ENCODE data around the gene BCAS1. TPM values are rescaled to one million over a fixed set of nuclear protein-coding genes. Genes with fewer than 3 reads are reported as not detected.

Gene BCAS1
- total RNA-seq, 1 experiment from 2014 or later: 3.1 TPM

GRCh38 chr20:53937339-53937741, 133.1 kb downstream of the BCAS1 start:
- BruUV-seq (replicated peaks): no TSS peak
- no peaks in the 10 kb centered on the region for H3K9me3 ChIP-seq (ENCODE audit: control insufficient read depth, insufficient read depth, low read depth, low read length)
- peak overlapping the region; percentile 100 for H3K27ac ChIP-seq (ENCODE audit: low read length)
- ATAC-seq: no peak
- no peak for DNase-seq (ENCODE audit: low read depth, low spot score)
- in situ Hi-C loops (cut with HindIII; ENCODE audit: low pct_unique_long_range_greater_than_20kb, low sequenced_read_pairs) (no loop called here), intact Hi-C loops (cut with micrococcal nuclease; ENCODE audit: unreplicated experiment) (no loop called here)
- ChIA-PET CTCF (no interaction called here), POLR2A (interaction anchor here (0.6 kb wide), 1 partner anchor 258 kb away, joined by 3 read pairs; no protein-coding TSS in a partner anchor)
- H3K36me3 ChIP-seq (ENCODE audit: control insufficient read depth, insufficient read depth, low read length): no peaks in the 10 kb centered on the region
- H3K4me3 ChIP-seq (ENCODE audit: low read depth in 2 of 2, low read length in 2 of 2): no peak overlapping the region
- H3K27me3 ChIP-seq (ENCODE audit: control insufficient read depth, insufficient read depth, low read length): no peaks in the 10 kb centered on the region
- peaks cover 56% of the 10 kb centered on the region for H3K4me1 ChIP-seq (ENCODE audit: control insufficient read depth, insufficient read depth, low read length)
- TF ChIP-seq REST (IDR thresholded peaks at IDR 0.05; ENCODE audit: insufficient read depth in 1 of 2, low read depth in 2 of 2, low read length in 1 of 2) (no peak), SIN3A (IDR thresholded peaks at IDR 0.05; ENCODE audit: borderline replicate concordance, insufficient read depth, low read depth, low read length) (no peak), TCF7L2 (IDR thresholded peaks at IDR 0.05; ENCODE audit: low read depth, low read length) (no peak), CTCF (IDR thresholded peaks at IDR 0.05) (no peak), POLR2AphosphoS5 (IDR thresholded peaks at IDR 0.05; ENCODE audit: low read depth, low read length) (no peak)

GRCh38 chr20:53935344-53936084, 134.9 kb downstream of the BCAS1 start:
- H3K4me1 ChIP-seq (ENCODE audit: control insufficient read depth, insufficient read depth, low read length): peaks cover 45% of the 10 kb centered on the region
- ChIA-PET CTCF (no interaction called here), POLR2A (interaction anchor here (0.6 to 0.8 kb wide), 5 partner anchors 149 to 349 kb away, joined by 3 to 7 read pairs (median 4); no protein-coding TSS in a partner anchor)
- no peaks in the 10 kb centered on the region for H3K36me3 ChIP-seq (ENCODE audit: control insufficient read depth, insufficient read depth, low read length)
- H3K27ac ChIP-seq (ENCODE audit: low read length): peak overlapping the region; percentile 100
- H3K27me3 ChIP-seq (ENCODE audit: control insufficient read depth, insufficient read depth, low read length): no peaks in the 10 kb centered on the region
- TF ChIP-seq SIN3A (IDR thresholded peaks at IDR 0.05; ENCODE audit: borderline replicate concordance, insufficient read depth, low read depth, low read length) (no peak), POLR2AphosphoS5 (IDR thresholded peaks at IDR 0.05; ENCODE audit: low read depth, low read length) (no peak), REST (IDR thresholded peaks at IDR 0.05; ENCODE audit: insufficient read depth in 1 of 2, low read depth in 2 of 2, low read length in 1 of 2) (no peak)
- H3K4me3 ChIP-seq (ENCODE audit: low read depth in 2 of 2, low read length in 2 of 2): no peak overlapping the region
- DNase-seq (ENCODE audit: low read depth, low spot score) (no peak), ATAC-seq (no peak)
- H3K9me3 ChIP-seq (ENCODE audit: control insufficient read depth, insufficient read depth, low read depth, low read length): no peaks in the 10 kb centered on the region
- in situ Hi-C loops (cut with HindIII; ENCODE audit: low pct_unique_long_range_greater_than_20kb, low sequenced_read_pairs) (no loop called here), intact Hi-C loops (cut with micrococcal nuclease; ENCODE audit: unreplicated experiment) (no loop called here)
- no TSS peak for BruUV-seq (replicated peaks)

Data from Panc1 (cell line).